HCT116 (cell line): ENCODE measurements around the gene SCN8A. TPM values are rescaled to one million over a fixed set of nuclear protein-coding genes. Genes with fewer than 3 reads are reported as not detected.

ENCODE experiments used
- ATAC-seq: fragments of 200-7000 bp; cut with Tn5 transposase; 2 replicates; pipeline ENCODE4 v1.9.1; 2020; ENCODE audit warnings: mild to moderate bottlenecking, moderate library complexity
- BruUV-seq: library from RNA; stranded (reverse); fragments of 400-500 nt; replicated peaks from 2 replicates; lab custom pipeline; 2021; lab: Mats Ljungman, UMichigan
- CTCF ChIA-PET: fragments of 300-600 bp; sonication (Branson Sonifier 250); formaldehyde crosslinking; loops from one replicate; lab custom pipeline; 2021; ENCODE audit warnings: antibody characterized with exemption; lab: Charles Lee
- POLR2A ChIA-PET: fragments of 300-600, 350-600 bp; sonication (Branson Sonifier 250); formaldehyde crosslinking; loops from one replicate; lab custom pipeline; 2021; ENCODE audit warnings: antibody characterized with exemption; lab: Charles Lee
- RAD21 ChIA-PET, 2 experiments: fragments of 300-600 bp; sonication (Branson Sonifier 250); formaldehyde crosslinking; loops; one replicate each; lab custom pipeline; 2023; ENCODE audit warnings: low total read pairs in 2 of 2; ENCODE audit not compliant: uncharacterized antibody in 2 of 2, unreplicated experiment in 2 of 2, low non-redundant PET in 1 of 2; lab: Charles Lee
- DNase-seq: peaks from one replicate; pipeline ENCODE4 v3.0.0-alpha.2; 2010; ENCODE audit warnings: low read depth, low spot score
- H2AFZ ChIP-seq: fragments of 200-600 bp; shearing (Covaris generic), sonication (generic); 2 replicates; pipeline ENCODE4 v1.6.1; 2017; ENCODE audit warnings: low read depth, mixed run types, mixed read lengths, antibody characterized with exemption, low read length; ENCODE audit not compliant: poor library complexity, severe bottlenecking
- H3K27ac ChIP-seq: 2 replicates; pipeline ENCODE4 v1.5.1; 2012; ENCODE audit warnings: low read depth, low read length
- H3K27me3 ChIP-seq: fragments of 200-600 bp; sonication (generic); 2 replicates; pipeline ENCODE4 v1.6.1; 2016; ENCODE audit warnings: mixed run types, low read length, mixed read lengths; ENCODE audit not compliant: insufficient read depth
- H3K36me3 ChIP-seq, 2 experiments: fragments of 200-500 bp in 1 of 2; fragments of 200-600 bp in 1 of 2; sonication (Bioruptor generic) in 1 of 2; sonication (generic) in 1 of 2; 2 replicates each; pipeline versions ENCODE4 v1.5.1 to v1.6.1; 2014 to 2016; ENCODE audit warnings: low read length in 2 of 2, inconsistent platforms in 1 of 2, mixed read lengths in 1 of 2, mixed run types in 1 of 2; ENCODE audit not compliant: insufficient read depth in 2 of 2, control insufficient read depth in 1 of 2
- H3K4me1 ChIP-seq, 2 experiments: fragments of 200-600 bp in 1 of 2; sonication (generic) in 1 of 2; 2 replicates each; pipeline versions ENCODE4 v1.5.1 to v1.6.1; 2012 to 2017; ENCODE audit warnings: low read length in 2 of 2, inconsistent platforms in 1 of 2, mild to moderate bottlenecking in 1 of 2, mixed read lengths in 1 of 2, mixed run types in 1 of 2, moderate library complexity in 1 of 2; ENCODE audit not compliant: insufficient read depth in 2 of 2, control insufficient read depth in 1 of 2
- H3K4me2 ChIP-seq: fragments of 200-600 bp; sonication (generic); 2 replicates; pipeline ENCODE4 v1.6.1; 2017; ENCODE audit warnings: mixed run types, low read length, mixed read lengths
- H3K4me3 ChIP-seq, 2 experiments: fragments of 200-600 bp in 1 of 2; sonication (generic) in 1 of 2; replicated peaks in 1 of 2; 2 replicates each; pipeline ENCODE4 v1.5.1; 2011 to 2016; ENCODE audit warnings: low read length in 2 of 2, control low read depth in 1 of 2, low read depth in 1 of 2, mild to moderate bottlenecking in 1 of 2, mixed read lengths in 1 of 2, mixed run types in 1 of 2
- H3K79me2 ChIP-seq: fragments of 200-600 bp; sonication (generic); 2 replicates; pipeline ENCODE4 v1.6.1; 2017; ENCODE audit warnings: mild to moderate bottlenecking, mixed run types, low read length, moderate library complexity, mixed read lengths; ENCODE audit not compliant: insufficient read depth
- H3K9ac ChIP-seq: fragments of 200-600 bp; sonication (generic); 2 replicates; pipeline ENCODE4 v1.6.1; 2016; ENCODE audit warnings: low read length, mixed read lengths
- H3K9me2 ChIP-seq: fragments of 200-600 bp; sonication (generic), shearing (Covaris generic); 2 replicates; pipeline ENCODE4 v1.6.1; 2017; ENCODE audit warnings: mixed run types, mild to moderate bottlenecking, moderate library complexity; ENCODE audit not compliant: insufficient read depth
- H3K9me3 ChIP-seq, 2 experiments: fragments of 200-500 bp in 1 of 2; fragments of 200-600 bp in 1 of 2; sonication (Bioruptor generic) in 1 of 2; sonication (generic) in 1 of 2; 2 replicates each; pipeline ENCODE4 v1.6.1; 2014 to 2017; ENCODE audit warnings: low read length in 2 of 2, mixed read lengths in 2 of 2, inconsistent platforms in 1 of 2, low read depth in 1 of 2, mild to moderate bottlenecking in 1 of 2, mixed run types in 1 of 2, moderate library complexity in 1 of 2; ENCODE audit not compliant: control insufficient read depth in 1 of 2, insufficient read depth in 1 of 2
- H4K20me1 ChIP-seq: fragments of 200-600 bp; sonication (generic), shearing (Covaris generic); 2 replicates; pipeline ENCODE4 v1.6.1; 2017; ENCODE audit warnings: mixed run types, mild to moderate bottlenecking, moderate library complexity; ENCODE audit not compliant: insufficient read depth
- ATF3 ChIP-seq: IDR thresholded peaks from 2 replicates; pipeline ENCODE4 v1.6.1; 2012
- CBX3 ChIP-seq: IDR thresholded peaks from 2 replicates; pipeline ENCODE4 v1.6.1; 2012; ENCODE audit warnings: low read depth
- CEBPB ChIP-seq: IDR thresholded peaks from 2 replicates; pipeline ENCODE4 v1.6.1; 2012; ENCODE audit warnings: low read depth
- ELF1 ChIP-seq: IDR thresholded peaks from 2 replicates; pipeline ENCODE4 v1.6.1; 2012; ENCODE audit warnings: low read depth, borderline replicate concordance
- EZH2 ChIP-seq: fragments of 200-600 bp; sonication (generic); IDR thresholded peaks from 2 replicates; pipeline ENCODE4 v1.6.1; 2017; ENCODE audit warnings: antibody characterized with exemption, mixed run types
- EZH2phosphoT487 ChIP-seq: fragments of 200-600 bp; IDR thresholded peaks from 2 replicates; pipeline ENCODE4 v1.6.1; 2018; ENCODE audit warnings: antibody characterized with exemption, borderline replicate concordance
- FOSL1 ChIP-seq: IDR thresholded peaks from 2 replicates; pipeline ENCODE4 v1.6.1; 2012; ENCODE audit warnings: low read depth
- MAX ChIP-seq: IDR thresholded peaks from 2 replicates; pipeline ENCODE4 v1.6.1; 2012
- POLR2A ChIP-seq: IDR thresholded peaks from 2 replicates; pipeline ENCODE4 v1.7.0; 2011; ENCODE audit warnings: borderline replicate concordance; ENCODE audit not compliant: insufficient read depth, insufficient read length; ENCODE audit errors: extremely low read depth
- RAD21 ChIP-seq: IDR thresholded peaks from 2 replicates; pipeline ENCODE4 v1.6.1; 2012; ENCODE audit warnings: low read depth, mild to moderate bottlenecking
- REST ChIP-seq: IDR thresholded peaks from 2 replicates; pipeline ENCODE4 v1.6.1; 2012; ENCODE audit warnings: low read depth
- SIN3A ChIP-seq: IDR thresholded peaks from 2 replicates; pipeline ENCODE4 v1.6.1; 2012; ENCODE audit warnings: low read depth
- SRF ChIP-seq: IDR thresholded peaks from 2 replicates; pipeline ENCODE4 v1.6.1; 2012; ENCODE audit warnings: low read depth
- TCF7L2 ChIP-seq: IDR thresholded peaks from 2 replicates; pipeline ENCODE4 v1.7.0; 2011; ENCODE audit warnings: borderline replicate concordance, inconsistent platforms; ENCODE audit not compliant: insufficient read depth, insufficient read length; ENCODE audit errors: extremely low read depth
- YY1 ChIP-seq: IDR thresholded peaks from 2 replicates; pipeline ENCODE4 v1.6.1; 2011; ENCODE audit warnings: low read length, low read depth, moderate library complexity, mild to moderate bottlenecking; ENCODE audit not compliant: insufficient replicate concordance; ENCODE audit errors: extremely low read depth
- ZFX ChIP-seq: fragments of 450-650 bp; IDR thresholded peaks from 2 replicates; pipeline ENCODE4 v1.6.1; 2017
- ZNF274 ChIP-seq: fragments of 200-500 bp; sonication (Bioruptor generic); IDR thresholded peaks from 2 replicates; pipeline ENCODE4 v1.6.1; 2014; ENCODE audit warnings: mild to moderate bottlenecking, low read depth, low read length, inconsistent platforms
- intact Hi-C: fragments of 100-400 bp; cut with micrococcal nuclease; formaldehyde crosslinking; loops from 2 replicates; pipeline ENCODE4 v1.10.0; 2022
- total RNA-seq: library from RNA; stranded (reverse); gene quantifications from one replicate; pipeline ENCODE4 v1.2.1, GENCODE V29; 2021; ENCODE audit not compliant: unreplicated experiment

Gene SCN8A
- total RNA-seq, 1 experiment from 2014 or later = 7.1 TPM

GRCh38 chr12:51598156-51598555, 7.1 kb downstream of the SCN8A start:
- ChIA-PET RAD21 (no interaction called here), CTCF (no interaction called here), POLR2A (no interaction called here)
- BruUV-seq = no TSS peak
- Histone ChIP-seq H3K9me2 (no peaks in the 10 kb centered on the region), H3K4me1 (0 out of 4 replicates have a peak, but pooled peaks cover 0 to 3% of the 10 kb centered on the region in 2 experiments), H3K27me3 (no peaks in the 10 kb centered on the region), H4K20me1 (no peaks in the 10 kb centered on the region), H3K36me3 (no peaks in the 10 kb centered on the region), H3K27ac (no peak overlapping the region), H3K9me3 (no peaks in the 10 kb centered on the region), H3K9ac (no peak overlapping the region), H2AFZ (no peak overlapping the region), H3K4me2 (no peak overlapping the region)
- intact Hi-C loops = no loop called here
- TF ChIP-seq ZFX (no peak), TCF7L2 (no peak), SRF (no peak), YY1 (no peak), MAX (no peak), REST (no peak), RAD21 (no peak), POLR2A (no peak), CEBPB (no peak), ELF1 (no peak), FOSL1 (no peak), ATF3 (no peak), ZNF274 (no peak), SIN3A (no peak), EZH2 (no peak), EZH2phosphoT487 (no peak), CBX3 (no peak)
- TF ChIP-seq, all 23 proteins: peak for 0
- 0 out of 2 replicates have a peak, but pooled peaks cover 4% of the 10 kb centered on the region for H3K79me2 ChIP-seq
- DNase-seq (no peak), ATAC-seq (no peak)
- H3K4me3 ChIP-seq = no peak overlapping the region
